ENCODE data around the gene KLF11.

GRCh38 chr2:10022445-10022844, 20.9 kb upstream of the KLF11 start:
- TF ChIP-seq CTCF (conservative IDR thresholded peaks at IDR 0.05) (no peak), EZH2 (IDR thresholded peaks at IDR 0.05; ENCODE audit: low read depth) (no peak)

Data from PC-9 (cell line).